Left ventricle myocardium inferior (tissue), 1 donor: ENCODE data around the gene RNF6. TPM values are rescaled to one million over a fixed set of nuclear protein-coding genes. Genes with fewer than 3 reads are reported as not detected.

ENCODE experiments used
- DNase-seq: peaks from one replicate; pipeline ENCODE4 v3.0.0-alpha.2; 2020
- H3K27ac ChIP-seq: fragments of 200-600 bp; replicated peaks from 2 replicates; pipeline ENCODE4 v1.8.0; 2021
- H3K27me3 ChIP-seq: fragments of 200-600 bp; 2 replicates; pipeline ENCODE4 v1.8.0; 2021; ENCODE audit warnings: low read depth
- H3K36me3 ChIP-seq: fragments of 200-600 bp; 2 replicates; pipeline ENCODE4 v1.8.0; 2021
- H3K4me1 ChIP-seq: fragments of 200-600 bp; 2 replicates; pipeline ENCODE4 v1.8.0; 2021
- H3K4me3 ChIP-seq: fragments of 200-600 bp; 2 replicates; pipeline ENCODE4 v1.8.0; 2021; ENCODE audit warnings: mild to moderate bottlenecking, moderate library complexity
- H3K9me3 ChIP-seq: fragments of 200-600 bp; replicated peaks from 2 replicates; pipeline ENCODE4 v1.8.0; 2021
- intact Hi-C: fragments of 100-400 bp; cut with micrococcal nuclease; formaldehyde crosslinking; loops from one replicate; pipeline ENCODE4 v1.11.0; 2022
- total RNA-seq: library from RNA; stranded (reverse); fragmentation: NEBNext Ultra II Directional; extraction: Animal tissue kit (Norgen Biotek cat#: 25700); gene quantifications from one replicate; pipeline ENCODE4 v1.2.1, GENCODE V29; 2021
- TF ChIP-seq, protein P1 (sequence below): fragments of 200-600 bp; IDR thresholded peaks from 2 replicates; pipeline ENCODE4 v1.8.0; 2021; ENCODE audit warnings: antibody characterized with exemption, mild to moderate bottlenecking, borderline replicate concordance
- donor health status: DM: no; HTN: yes; CAD: no; lungs with severe emphysema.

Gene RNF6
- total RNA-seq, 1 donor from 2014 or later, result 20.6 TPM

DNA sequence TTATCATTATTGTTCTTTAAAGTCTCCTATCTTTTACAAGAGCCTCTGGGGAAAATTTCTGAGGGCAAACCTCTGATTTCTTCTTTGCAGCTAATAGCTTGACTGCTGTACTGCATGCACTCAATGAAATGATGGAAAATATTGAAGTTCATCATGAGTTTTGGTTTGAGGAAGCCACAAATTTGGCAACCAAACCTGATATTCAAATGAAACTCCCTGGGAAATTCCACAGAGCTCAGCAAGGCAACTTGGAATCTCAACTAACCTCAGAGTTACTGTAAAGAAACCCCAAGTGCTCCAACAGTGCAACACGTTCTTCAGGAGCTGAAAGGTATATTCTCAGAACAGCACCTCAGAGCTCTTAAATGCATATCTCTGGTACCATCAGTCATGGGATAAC is 14.2 kb upstream of the RNF6 start:
- Histone ChIP-seq H3K36me3 (no peaks in the 10 kb centered on the region), H3K9me3 (no peaks in the 10 kb centered on the region), H3K27me3 (peaks cover 14% of the 10 kb centered on the region), H3K27ac (no peak overlapping the region), H3K4me1 (no peaks in the 10 kb centered on the region), H3K4me3 (no peak overlapping the region)
- TF ChIP-seq, protein P1, sequence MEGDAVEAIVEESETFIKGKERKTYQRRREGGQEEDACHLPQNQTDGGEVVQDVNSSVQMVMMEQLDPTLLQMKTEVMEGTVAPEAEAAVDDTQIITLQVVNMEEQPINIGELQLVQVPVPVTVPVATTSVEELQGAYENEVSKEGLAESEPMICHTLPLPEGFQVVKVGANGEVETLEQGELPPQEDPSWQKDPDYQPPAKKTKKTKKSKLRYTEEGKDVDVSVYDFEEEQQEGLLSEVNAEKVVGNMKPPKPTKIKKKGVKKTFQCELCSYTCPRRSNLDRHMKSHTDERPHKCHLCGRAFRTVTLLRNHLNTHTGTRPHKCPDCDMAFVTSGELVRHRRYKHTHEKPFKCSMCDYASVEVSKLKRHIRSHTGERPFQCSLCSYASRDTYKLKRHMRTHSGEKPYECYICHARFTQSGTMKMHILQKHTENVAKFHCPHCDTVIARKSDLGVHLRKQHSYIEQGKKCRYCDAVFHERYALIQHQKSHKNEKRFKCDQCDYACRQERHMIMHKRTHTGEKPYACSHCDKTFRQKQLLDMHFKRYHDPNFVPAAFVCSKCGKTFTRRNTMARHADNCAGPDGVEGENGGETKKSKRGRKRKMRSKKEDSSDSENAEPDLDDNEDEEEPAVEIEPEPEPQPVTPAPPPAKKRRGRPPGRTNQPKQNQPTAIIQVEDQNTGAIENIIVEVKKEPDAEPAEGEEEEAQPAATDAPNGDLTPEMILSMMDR, result no peak
- intact Hi-C loops, result no loop called here
- DNase-seq, result no peak

DNA sequence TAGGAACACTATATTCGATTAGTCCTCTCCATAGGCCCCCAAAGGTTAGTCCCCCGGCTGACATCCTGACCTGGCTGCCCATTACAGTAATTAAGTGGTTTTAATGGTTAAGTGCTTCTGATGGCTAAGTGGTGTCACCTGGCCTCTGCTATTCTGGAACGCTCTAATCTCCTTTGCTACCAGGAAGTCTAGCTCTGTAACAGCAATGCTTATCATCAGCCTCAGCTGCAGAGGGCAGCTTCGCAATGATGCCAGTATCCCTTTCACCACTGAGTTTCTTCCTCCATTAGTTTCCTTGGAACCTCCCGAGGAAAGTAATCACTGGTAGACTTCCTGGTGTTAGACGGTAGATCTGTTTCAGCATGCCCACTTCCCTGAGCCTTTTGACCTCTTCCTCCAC is 8.6 kb upstream of the RNF6 start:
- no peaks in the 10 kb centered on the region for H3K9me3 ChIP-seq
- H3K4me1 ChIP-seq, result peaks cover 26% of the 10 kb centered on the region
- H3K4me3 ChIP-seq, result no peak overlapping the region
- DNase-seq, result no peak
- peaks cover 7% of the 10 kb centered on the region for H3K27me3 ChIP-seq
- TF ChIP-seq, protein P1, result no peak
- no peaks in the 10 kb centered on the region for H3K36me3 ChIP-seq
- intact Hi-C loops, result no loop called here
- no peak overlapping the region for H3K27ac ChIP-seq

DNA sequence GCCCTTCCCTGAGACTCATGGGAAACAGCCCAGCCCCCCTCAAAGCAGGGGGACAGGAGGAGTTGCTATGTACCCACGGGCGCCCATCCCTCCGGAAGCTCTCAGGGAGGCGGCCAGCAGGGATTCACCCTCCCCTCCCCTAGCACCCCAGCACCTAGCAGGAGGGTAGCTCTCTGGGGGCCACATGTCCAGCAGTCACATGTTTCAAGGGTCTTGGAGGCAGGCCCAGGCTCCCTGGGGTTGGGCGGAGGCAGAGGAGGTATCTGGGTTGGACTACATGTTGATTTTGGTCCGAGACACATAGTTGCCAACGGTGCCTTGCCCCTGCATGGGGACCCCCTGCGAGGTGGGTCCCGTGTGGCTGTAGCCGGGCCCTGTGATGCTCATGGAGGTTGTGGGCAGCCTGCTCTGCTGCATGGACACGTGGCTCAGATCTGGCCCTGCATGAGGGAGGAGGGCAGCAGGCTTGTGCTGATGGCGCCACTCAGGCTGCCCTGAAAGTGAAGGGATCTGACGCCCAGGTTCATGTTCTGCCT is 7.0 kb upstream of the RNF6 start:
- no peaks in the 10 kb centered on the region for H3K27me3 ChIP-seq
- H3K4me3 ChIP-seq, result no peak overlapping the region
- H3K4me1 ChIP-seq, result peaks cover 26% of the 10 kb centered on the region
- H3K36me3 ChIP-seq, result no peaks in the 10 kb centered on the region
- no peak for DNase-seq
- no peak overlapping the region for H3K27ac ChIP-seq
- TF ChIP-seq, protein P1, result no peak
- intact Hi-C loops, result no loop called here
- no peaks in the 10 kb centered on the region for H3K9me3 ChIP-seq

GRCh38 chr13:26228096-26228495 is 6.0 kb upstream of the RNF6 start:
- TF ChIP-seq, protein P1, result no peak
- Histone ChIP-seq H3K36me3 (no peaks in the 10 kb centered on the region), H3K9me3 (no peaks in the 10 kb centered on the region), H3K27me3 (no peaks in the 10 kb centered on the region), H3K27ac (no peak overlapping the region), H3K4me1 (peaks cover 26% of the 10 kb centered on the region), H3K4me3 (no peak overlapping the region)
- intact Hi-C loops, result no loop called here
- DNase-seq, result no peak

DNA sequence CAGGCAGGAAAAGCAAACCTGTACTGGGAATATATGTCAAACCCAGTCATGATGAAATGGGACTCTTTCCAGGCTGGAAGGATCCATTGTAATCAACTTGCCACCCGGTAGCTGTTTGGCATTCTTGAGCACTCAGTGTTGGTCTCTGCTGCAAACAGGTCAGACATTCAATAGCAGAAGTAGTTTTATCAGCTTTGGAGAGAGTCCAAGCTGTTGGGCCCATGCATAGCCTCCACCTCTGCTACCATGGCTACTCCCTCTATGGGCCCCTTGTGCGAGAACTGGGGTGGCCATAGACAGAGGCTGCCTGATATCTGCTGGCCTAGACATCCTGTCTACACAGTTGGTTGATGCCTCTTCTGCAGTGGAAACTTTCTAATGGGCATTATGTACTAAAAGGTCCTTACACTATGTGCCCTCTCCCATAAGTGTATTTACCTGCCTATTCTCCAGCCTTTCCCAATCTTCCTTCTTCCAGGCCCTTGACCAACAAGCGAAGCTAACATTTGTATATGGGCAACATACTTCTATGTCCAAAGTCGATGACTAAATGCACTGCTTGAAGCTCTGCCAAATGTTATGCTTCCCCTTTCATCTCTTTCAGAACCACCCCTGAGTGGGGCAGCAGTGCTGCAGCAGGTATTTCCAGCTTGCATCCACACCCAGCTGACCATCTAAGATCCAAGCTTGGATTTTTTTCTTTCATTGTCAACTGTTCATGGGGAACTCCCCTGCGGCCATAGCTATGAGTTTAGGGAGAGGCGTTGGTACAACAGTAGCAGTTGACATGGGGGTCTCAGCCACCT is 5.3 kb upstream of the RNF6 start:
- Histone ChIP-seq H3K36me3 (no peaks in the 10 kb centered on the region), H3K27ac (no peak overlapping the region), H3K27me3 (no peaks in the 10 kb centered on the region), H3K4me1 (peaks cover 32% of the 10 kb centered on the region), H3K4me3 (no peak overlapping the region), H3K9me3 (no peaks in the 10 kb centered on the region)
- intact Hi-C loops, result no loop called here
- DNase-seq, result no peak
- TF ChIP-seq, protein P1, result no peak
